SK-N-SH treated with all-trans-retinoic acid at 6 μM for 48 hours (cell line): ENCODE measurements around the gene ALPG.

Experiments used
- ATAC-seq: fragments of 200-7000 bp; cut with Tn5 transposase; 3 replicates; pipeline ENCODE4 v1.9.1; 2020; ENCODE audit warnings: mild to moderate bottlenecking, moderate library complexity
- ARNTL ChIP-seq: fragments of 450-650 bp; formaldehyde crosslinking; IDR thresholded peaks from 2 replicates; pipeline ENCODE4 v1.5.0; 2020; ENCODE audit warnings: low read depth, mild to moderate bottlenecking, moderate library complexity, borderline replicate concordance
- BACH2 ChIP-seq: fragments of 250-450 bp; sonication (Bioruptor Pico); IDR thresholded peaks from 2 replicates; pipeline ENCODE4 v1.9.0; 2021; ENCODE audit warnings: mild to moderate bottlenecking, borderline replicate concordance
- CSDC2 ChIP-seq: fragments of 250-450 bp; sonication (Bioruptor Pico); IDR thresholded peaks from 2 replicates; pipeline ENCODE4 v1.5.0; 2020; ENCODE audit warnings: mild to moderate bottlenecking, moderate library complexity
- ESRRG ChIP-seq: fragments of 250-450 bp; sonication (Bioruptor Pico); IDR thresholded peaks from 2 replicates; pipeline ENCODE4 v1.6.1; 2021; ENCODE audit warnings: mild to moderate bottlenecking
- GLIS3 ChIP-seq: fragments of 250-450 bp; sonication (Bioruptor Pico); IDR thresholded peaks from 2 replicates; pipeline ENCODE4 v1.5.0; 2020; ENCODE audit warnings: mild to moderate bottlenecking, moderate library complexity
- ISL1 ChIP-seq: fragments of 250-450 bp; sonication (Bioruptor Pico); IDR thresholded peaks from 2 replicates; pipeline ENCODE4 v2.1.2; 2022; ENCODE audit warnings: mild to moderate bottlenecking, moderate library complexity
- OSR1 ChIP-seq: fragments of 250-450 bp; sonication (Bioruptor Pico); IDR thresholded peaks from 2 replicates; pipeline ENCODE4 v1.8.0; 2022; ENCODE audit warnings: moderate library complexity, mild to moderate bottlenecking, inconsistent platforms
- PPARA ChIP-seq: fragments of 250-450 bp; sonication (Bioruptor Pico); IDR thresholded peaks from 2 replicates; pipeline ENCODE4 v1.5.0; 2020; ENCODE audit warnings: mild to moderate bottlenecking, borderline replicate concordance
- RARB ChIP-seq: fragments of 250-450 bp; sonication (Bioruptor Pico); IDR thresholded peaks from 2 replicates; pipeline ENCODE4 v1.8.0; 2021; ENCODE audit warnings: mild to moderate bottlenecking, moderate library complexity
- SNAI2 ChIP-seq: fragments of 250-450 bp; sonication (Bioruptor Pico); IDR thresholded peaks from 2 replicates; pipeline ENCODE4 v1.5.0; 2020; ENCODE audit warnings: mild to moderate bottlenecking, moderate library complexity
- TOX ChIP-seq: fragments of 250-450 bp; sonication (Bioruptor Pico); IDR thresholded peaks from 2 replicates; pipeline ENCODE4 v1.8.0; 2021; ENCODE audit warnings: mild to moderate bottlenecking, moderate library complexity, borderline replicate concordance
- ZC3H10 ChIP-seq: fragments of 250-450 bp; sonication (Bioruptor Pico); IDR thresholded peaks from 2 replicates; pipeline ENCODE4 v1.5.1; 2021; ENCODE audit warnings: mild to moderate bottlenecking, moderate library complexity
- ZFP3 ChIP-seq: fragments of 250-450 bp; sonication (Bioruptor Pico); IDR thresholded peaks from 2 replicates; pipeline ENCODE4 v1.5.0; 2020; ENCODE audit warnings: mild to moderate bottlenecking, moderate library complexity
- ZFP30 ChIP-seq: fragments of 450-650 bp; formaldehyde crosslinking; IDR thresholded peaks from 2 replicates; pipeline ENCODE4 v1.5.0; 2022; ENCODE audit warnings: mild to moderate bottlenecking, moderate library complexity
- ZNF565 ChIP-seq: fragments of 450-650 bp; formaldehyde crosslinking; conservative IDR thresholded peaks from 2 replicates; pipeline ENCODE4 v1.5.0; 2020; ENCODE audit warnings: low read depth, mild to moderate bottlenecking, moderate library complexity
- ZNF70 ChIP-seq: fragments of 450-650 bp; formaldehyde crosslinking; IDR thresholded peaks from 2 replicates; pipeline ENCODE4 v1.5.0; 2020; ENCODE audit warnings: mild to moderate bottlenecking, moderate library complexity
- ZNF8 ChIP-seq: fragments of 450-650 bp; formaldehyde crosslinking; IDR thresholded peaks from 2 replicates; pipeline ENCODE4 v1.5.0; 2020; ENCODE audit warnings: mild to moderate bottlenecking, moderate library complexity
- TF ChIP-seq, protein P1 (sequence below): fragments of 250-450 bp; sonication (Bioruptor Pico); IDR thresholded peaks from 2 replicates; pipeline ENCODE4 v1.8.0; 2020; ENCODE audit warnings: mild to moderate bottlenecking, moderate library complexity, borderline replicate concordance
- TF ChIP-seq, protein P2 (sequence below): fragments of 250-450 bp; sonication (Bioruptor Pico); IDR thresholded peaks from 2 replicates; pipeline ENCODE4 v1.5.1; 2021; ENCODE audit warnings: mild to moderate bottlenecking, moderate library complexity
- TF ChIP-seq, protein P3 (sequence below): fragments of 250-450 bp; sonication (Bioruptor Pico); IDR thresholded peaks from 2 replicates; pipeline ENCODE4 v1.5.1; 2020; ENCODE audit warnings: low read depth, mild to moderate bottlenecking, moderate library complexity
- TF ChIP-seq, protein P4 (sequence below): fragments of 250-450 bp; sonication (Bioruptor Pico); IDR thresholded peaks from 2 replicates; pipeline ENCODE4 v1.8.0; 2021; ENCODE audit warnings: low read depth, mild to moderate bottlenecking, moderate library complexity, borderline replicate concordance
- TF ChIP-seq, protein P5 (sequence below): fragments of 250-450 bp; sonication (Bioruptor Pico); IDR thresholded peaks from 2 replicates; pipeline ENCODE4 v1.5.0; 2020; ENCODE audit warnings: mild to moderate bottlenecking, moderate library complexity

The ALPG gene

DNA sequence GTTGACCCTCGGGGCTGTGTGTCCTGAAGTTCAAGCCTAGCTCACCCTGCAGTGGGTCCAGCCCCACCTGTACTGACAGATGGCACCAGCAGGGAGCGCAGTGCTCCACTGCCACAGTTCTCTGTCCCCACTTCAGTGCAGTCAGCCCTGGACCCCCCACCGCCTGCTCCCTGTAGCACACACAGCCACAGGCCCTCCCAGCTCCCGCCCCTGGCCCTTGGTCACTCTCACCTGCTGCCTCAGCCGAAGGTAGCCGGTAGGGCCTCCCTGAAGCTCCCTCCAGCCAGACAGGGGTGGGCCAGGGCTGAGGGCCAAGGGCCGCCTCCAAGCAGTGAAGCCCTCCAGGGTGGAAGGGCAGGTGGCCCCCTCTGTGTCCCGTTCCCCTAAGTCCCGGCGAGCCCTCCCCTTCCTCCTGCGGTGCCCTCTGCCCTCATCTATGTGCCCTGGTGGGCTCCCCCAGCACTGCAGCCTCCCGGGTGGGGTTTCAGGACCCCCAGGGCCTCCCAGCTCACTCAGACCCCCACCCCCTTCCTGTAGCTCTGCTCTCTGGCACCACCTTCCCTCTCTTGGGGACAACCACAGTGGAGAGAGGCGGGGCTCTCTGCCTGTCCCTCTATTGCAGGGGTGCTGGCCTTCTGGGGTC, 38.9 kb upstream of the ALPG start:
- TF ChIP-seq, protein P1, sequence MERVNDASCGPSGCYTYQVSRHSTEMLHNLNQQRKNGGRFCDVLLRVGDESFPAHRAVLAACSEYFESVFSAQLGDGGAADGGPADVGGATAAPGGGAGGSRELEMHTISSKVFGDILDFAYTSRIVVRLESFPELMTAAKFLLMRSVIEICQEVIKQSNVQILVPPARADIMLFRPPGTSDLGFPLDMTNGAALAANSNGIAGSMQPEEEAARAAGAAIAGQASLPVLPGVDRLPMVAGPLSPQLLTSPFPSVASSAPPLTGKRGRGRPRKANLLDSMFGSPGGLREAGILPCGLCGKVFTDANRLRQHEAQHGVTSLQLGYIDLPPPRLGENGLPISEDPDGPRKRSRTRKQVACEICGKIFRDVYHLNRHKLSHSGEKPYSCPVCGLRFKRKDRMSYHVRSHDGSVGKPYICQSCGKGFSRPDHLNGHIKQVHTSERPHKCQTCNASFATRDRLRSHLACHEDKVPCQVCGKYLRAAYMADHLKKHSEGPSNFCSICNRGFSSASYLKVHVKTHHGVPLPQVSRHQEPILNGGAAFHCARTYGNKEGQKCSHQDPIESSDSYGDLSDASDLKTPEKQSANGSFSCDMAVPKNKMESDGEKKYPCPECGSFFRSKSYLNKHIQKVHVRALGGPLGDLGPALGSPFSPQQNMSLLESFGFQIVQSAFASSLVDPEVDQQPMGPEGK (CRISPR knock-in tag): no peak
- TF ChIP-seq RARB (CRISPR knock-in tag) (no peak), ARNTL (CRISPR knock-in tag) (no peak), ZC3H10 (no peak), GLIS3 (no peak), SNAI2 (CRISPR knock-in tag) (no peak), ZNF8 (no peak), ISL1 (CRISPR knock-in tag) (no peak), ZNF70 (CRISPR knock-in tag) (no peak), BACH2 (CRISPR knock-in tag) (no peak), TOX (no peak), CSDC2 (no peak)
- TF ChIP-seq, protein P2, sequence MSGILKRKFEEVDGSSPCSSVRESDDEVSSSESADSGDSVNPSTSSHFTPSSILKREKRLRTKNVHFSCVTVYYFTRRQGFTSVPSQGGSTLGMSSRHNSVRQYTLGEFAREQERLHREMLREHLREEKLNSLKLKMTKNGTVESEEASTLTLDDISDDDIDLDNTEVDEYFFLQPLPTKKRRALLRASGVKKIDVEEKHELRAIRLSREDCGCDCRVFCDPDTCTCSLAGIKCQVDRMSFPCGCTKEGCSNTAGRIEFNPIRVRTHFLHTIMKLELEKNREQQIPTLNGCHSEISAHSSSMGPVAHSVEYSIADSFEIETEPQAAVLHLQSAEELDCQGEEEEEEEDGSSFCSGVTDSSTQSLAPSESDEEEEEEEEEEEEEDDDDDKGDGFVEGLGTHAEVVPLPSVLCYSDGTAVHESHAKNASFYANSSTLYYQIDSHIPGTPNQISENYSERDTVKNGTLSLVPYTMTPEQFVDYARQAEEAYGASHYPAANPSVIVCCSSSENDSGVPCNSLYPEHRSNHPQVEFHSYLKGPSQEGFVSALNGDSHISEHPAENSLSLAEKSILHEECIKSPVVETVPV (CRISPR knock-in tag): no peak
- TF ChIP-seq, protein P3, sequence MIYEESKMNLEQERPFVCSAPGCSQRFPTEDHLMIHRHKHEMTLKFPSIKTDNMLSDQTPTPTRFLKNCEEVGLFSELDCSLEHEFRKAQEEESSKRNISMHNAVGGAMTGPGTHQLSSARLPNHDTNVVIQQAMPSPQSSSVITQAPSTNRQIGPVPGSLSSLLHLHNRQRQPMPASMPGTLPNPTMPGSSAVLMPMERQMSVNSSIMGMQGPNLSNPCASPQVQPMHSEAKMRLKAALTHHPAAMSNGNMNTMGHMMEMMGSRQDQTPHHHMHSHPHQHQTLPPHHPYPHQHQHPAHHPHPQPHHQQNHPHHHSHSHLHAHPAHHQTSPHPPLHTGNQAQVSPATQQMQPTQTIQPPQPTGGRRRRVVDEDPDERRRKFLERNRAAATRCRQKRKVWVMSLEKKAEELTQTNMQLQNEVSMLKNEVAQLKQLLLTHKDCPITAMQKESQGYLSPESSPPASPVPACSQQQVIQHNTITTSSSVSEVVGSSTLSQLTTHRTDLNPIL (CRISPR knock-in tag): no peak
- TF ChIP-seq, protein P4, sequence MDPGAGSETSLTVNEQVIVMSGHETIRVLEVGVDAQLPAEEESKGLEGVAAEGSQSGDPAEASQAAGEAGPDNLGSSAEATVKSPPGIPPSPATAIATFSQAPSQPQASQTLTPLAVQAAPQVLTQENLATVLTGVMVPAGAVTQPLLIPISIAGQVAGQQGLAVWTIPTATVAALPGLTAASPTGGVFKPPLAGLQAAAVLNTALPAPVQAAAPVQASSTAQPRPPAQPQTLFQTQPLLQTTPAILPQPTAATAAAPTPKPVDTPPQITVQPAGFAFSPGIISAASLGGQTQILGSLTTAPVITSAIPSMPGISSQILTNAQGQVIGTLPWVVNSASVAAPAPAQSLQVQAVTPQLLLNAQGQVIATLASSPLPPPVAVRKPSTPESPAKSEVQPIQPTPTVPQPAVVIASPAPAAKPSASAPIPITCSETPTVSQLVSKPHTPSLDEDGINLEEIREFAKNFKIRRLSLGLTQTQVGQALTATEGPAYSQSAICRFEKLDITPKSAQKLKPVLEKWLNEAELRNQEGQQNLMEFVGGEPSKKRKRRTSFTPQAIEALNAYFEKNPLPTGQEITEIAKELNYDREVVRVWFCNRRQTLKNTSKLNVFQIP (CRISPR knock-in tag): no peak
- TF ChIP-seq, protein P5, sequence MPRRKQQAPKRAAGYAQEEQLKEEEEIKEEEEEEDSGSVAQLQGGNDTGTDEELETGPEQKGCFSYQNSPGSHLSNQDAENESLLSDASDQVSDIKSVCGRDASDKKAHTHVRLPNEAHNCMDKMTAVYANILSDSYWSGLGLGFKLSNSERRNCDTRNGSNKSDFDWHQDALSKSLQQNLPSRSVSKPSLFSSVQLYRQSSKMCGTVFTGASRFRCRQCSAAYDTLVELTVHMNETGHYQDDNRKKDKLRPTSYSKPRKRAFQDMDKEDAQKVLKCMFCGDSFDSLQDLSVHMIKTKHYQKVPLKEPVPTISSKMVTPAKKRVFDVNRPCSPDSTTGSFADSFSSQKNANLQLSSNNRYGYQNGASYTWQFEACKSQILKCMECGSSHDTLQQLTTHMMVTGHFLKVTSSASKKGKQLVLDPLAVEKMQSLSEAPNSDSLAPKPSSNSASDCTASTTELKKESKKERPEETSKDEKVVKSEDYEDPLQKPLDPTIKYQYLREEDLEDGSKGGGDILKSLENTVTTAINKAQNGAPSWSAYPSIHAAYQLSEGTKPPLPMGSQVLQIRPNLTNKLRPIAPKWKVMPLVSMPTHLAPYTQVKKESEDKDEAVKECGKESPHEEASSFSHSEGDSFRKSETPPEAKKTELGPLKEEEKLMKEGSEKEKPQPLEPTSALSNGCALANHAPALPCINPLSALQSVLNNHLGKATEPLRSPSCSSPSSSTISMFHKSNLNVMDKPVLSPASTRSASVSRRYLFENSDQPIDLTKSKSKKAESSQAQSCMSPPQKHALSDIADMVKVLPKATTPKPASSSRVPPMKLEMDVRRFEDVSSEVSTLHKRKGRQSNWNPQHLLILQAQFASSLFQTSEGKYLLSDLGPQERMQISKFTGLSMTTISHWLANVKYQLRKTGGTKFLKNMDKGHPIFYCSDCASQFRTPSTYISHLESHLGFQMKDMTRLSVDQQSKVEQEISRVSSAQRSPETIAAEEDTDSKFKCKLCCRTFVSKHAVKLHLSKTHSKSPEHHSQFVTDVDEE (CRISPR knock-in tag): no peak
- ATAC-seq: peak; percentile 28; the same call in 1 of the 3 replicates

DNA sequence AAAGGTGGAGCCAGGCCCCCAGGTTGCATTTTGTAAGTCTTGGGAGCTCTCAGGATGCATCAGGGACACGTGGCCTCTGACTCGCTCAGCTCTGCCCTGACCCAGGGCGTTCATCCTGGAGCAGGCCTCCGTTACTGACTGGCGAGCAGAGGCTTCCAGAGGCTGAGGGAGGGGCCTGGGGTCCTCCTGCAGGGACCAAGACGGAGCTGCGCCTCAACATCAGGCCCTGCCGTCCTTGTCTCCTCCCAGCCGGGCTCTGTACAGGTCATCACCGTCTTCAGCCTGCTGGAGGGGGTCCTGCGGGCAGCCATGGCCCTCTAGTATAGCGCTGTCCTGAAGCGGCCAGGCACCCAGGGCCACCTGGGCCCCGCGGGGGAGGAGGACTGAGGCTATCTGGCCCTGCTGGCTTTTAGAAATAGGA, 38.3 kb upstream of the ALPG start:
- no peak for ATAC-seq
- TF ChIP-seq, protein P1 (CRISPR knock-in tag): no peak
- TF ChIP-seq ZC3H10 (no peak), ZNF8 (no peak), ARNTL (CRISPR knock-in tag) (no peak), BACH2 (CRISPR knock-in tag) (no peak), PPARA (CRISPR knock-in tag) (no peak), SNAI2 (CRISPR knock-in tag) (no peak), OSR1 (CRISPR knock-in tag) (no peak), ZNF565 (CRISPR knock-in tag) (no peak), GLIS3 (no peak), ZFP30 (no peak), ZNF70 (CRISPR knock-in tag) (no peak), CSDC2 (no peak), RARB (CRISPR knock-in tag) (no peak), ESRRG (CRISPR knock-in tag) (no peak), ISL1 (CRISPR knock-in tag) (no peak), ZFP3 (no peak)
- TF ChIP-seq, protein P4 (CRISPR knock-in tag): no peak
- TF ChIP-seq, protein P3 (CRISPR knock-in tag): no peak
